DND-41 (cell line): ENCODE data around the gene CXCL10.

Source experiments
- EZH2 ChIP-seq: IDR thresholded peaks from 3 replicates; pipeline ENCODE4 v1.6.1; 2012; ENCODE audit warnings: borderline replicate concordance, low read depth, mild to moderate bottlenecking, moderate library complexity, low read length, inconsistent platforms; ENCODE audit not compliant: severe bottlenecking
- TF ChIP-seq, protein P1 (sequence below): IDR thresholded peaks from 2 replicates; pipeline ENCODE4 v1.5.1; 2012; ENCODE audit warnings: borderline replicate concordance, low read length, moderate library complexity, mild to moderate bottlenecking; ENCODE audit not compliant: poor library complexity, severe bottlenecking; ENCODE audit errors: extremely low read depth

DNA sequence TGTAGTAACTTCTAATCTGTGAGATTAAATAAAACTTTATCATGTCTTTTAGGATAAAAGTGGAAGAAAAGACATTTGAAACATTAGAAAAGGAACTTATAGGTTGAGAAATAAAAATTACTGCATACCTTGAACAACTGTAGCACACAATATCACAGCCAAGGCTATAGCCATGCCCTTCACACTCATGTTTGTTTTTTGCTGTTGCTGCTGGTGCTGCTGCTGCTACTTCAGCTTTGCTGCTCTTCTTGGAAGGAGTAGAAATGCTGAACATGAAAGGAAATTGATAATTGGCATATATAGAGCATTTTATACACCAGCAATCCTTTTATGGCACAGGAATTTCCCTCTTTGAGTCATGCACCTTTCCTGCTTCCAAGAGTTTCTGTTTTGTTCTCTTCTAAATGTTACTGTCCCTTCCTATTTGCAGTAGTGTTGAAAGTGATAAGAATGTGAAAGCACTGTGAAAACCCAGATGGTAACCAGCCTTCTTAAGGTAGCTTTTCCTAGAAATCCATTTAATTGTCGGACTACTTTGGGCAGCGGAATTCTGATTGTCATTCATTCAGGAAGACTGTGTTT lies 12.6 kb upstream of the CXCL10 start, which contains the start of gene CXCL11:
- TF ChIP-seq, protein P1, sequence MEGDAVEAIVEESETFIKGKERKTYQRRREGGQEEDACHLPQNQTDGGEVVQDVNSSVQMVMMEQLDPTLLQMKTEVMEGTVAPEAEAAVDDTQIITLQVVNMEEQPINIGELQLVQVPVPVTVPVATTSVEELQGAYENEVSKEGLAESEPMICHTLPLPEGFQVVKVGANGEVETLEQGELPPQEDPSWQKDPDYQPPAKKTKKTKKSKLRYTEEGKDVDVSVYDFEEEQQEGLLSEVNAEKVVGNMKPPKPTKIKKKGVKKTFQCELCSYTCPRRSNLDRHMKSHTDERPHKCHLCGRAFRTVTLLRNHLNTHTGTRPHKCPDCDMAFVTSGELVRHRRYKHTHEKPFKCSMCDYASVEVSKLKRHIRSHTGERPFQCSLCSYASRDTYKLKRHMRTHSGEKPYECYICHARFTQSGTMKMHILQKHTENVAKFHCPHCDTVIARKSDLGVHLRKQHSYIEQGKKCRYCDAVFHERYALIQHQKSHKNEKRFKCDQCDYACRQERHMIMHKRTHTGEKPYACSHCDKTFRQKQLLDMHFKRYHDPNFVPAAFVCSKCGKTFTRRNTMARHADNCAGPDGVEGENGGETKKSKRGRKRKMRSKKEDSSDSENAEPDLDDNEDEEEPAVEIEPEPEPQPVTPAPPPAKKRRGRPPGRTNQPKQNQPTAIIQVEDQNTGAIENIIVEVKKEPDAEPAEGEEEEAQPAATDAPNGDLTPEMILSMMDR, result no peak
- no peak for TF ChIP-seq EZH2
